K562 (cell line): ENCODE results near the gene NEMP2. TPM values are rescaled to one million over a fixed set of nuclear protein-coding genes. Genes with fewer than 3 reads are reported as not detected.

Experiments
- DIDO1 ChIP-seq: fragments of 450-650 bp; IDR thresholded peaks from 2 replicates; pipeline ENCODE4 v1.6.1; 2016; ENCODE audit warnings: low read depth, missing biosample characterization, missing genetic modification characterization
- HMG20B ChIP-seq: fragments of 250-450 bp; sonication (Bioruptor Pico); IDR thresholded peaks from 2 replicates; pipeline ENCODE4 v1.5.0; 2021; ENCODE audit warnings: mild to moderate bottlenecking
- ILF3 ChIP-seq: fragments of 450-650 bp; IDR thresholded peaks from 2 replicates; pipeline ENCODE4 v1.6.1; 2018; ENCODE audit warnings: antibody characterized with exemption, mild to moderate bottlenecking, moderate library complexity, borderline replicate concordance
- IRF2 ChIP-seq: sonication (generic); formaldehyde crosslinking; IDR thresholded peaks from 2 replicates; pipeline ENCODE4 v1.8.1; 2022; ENCODE audit warnings: mild to moderate bottlenecking, missing genetic modification reagents
- NRF1 ChIP-seq, 2 experiments: fragments of 450-650 bp; IDR thresholded peaks in 1 of 2; conservative IDR thresholded peaks in 1 of 2; 2 replicates each; pipeline ENCODE4 v1.6.1; 2014; ENCODE audit warnings: mild to moderate bottlenecking in 2 of 2
- PRPF4 ChIP-seq: fragments of 200-400 bp; formaldehyde crosslinking; IDR thresholded peaks from one replicate; pipeline ENCODE4 v1.6.1; 2017; ENCODE audit warnings: low read length, low read depth, mild to moderate bottlenecking; ENCODE audit not compliant: insufficient read depth, poor library complexity, severe bottlenecking
- polyA plus RNA-seq, 8 experiments: library from polyadenylated mRNA; depleted of rRNA in 4 of 8; stranded (reverse) in 5 of 8; unstranded in 3 of 8; fragments of >200 nt; fragmentation: Nextera tagmentation in 2 of 8; fragmentation: Illumina TruSeq in 1 of 8; extraction: Ambion mirVana in 2 of 8; extraction: Trizol in 1 of 8; gene quantifications; 2 replicates each; pipeline versions ENCODE4 v1.2.1 to v1.2.3, GENCODE V29; 2011 to 2014; ENCODE audit warnings: inconsistent platforms in 1 of 8, missing spikeins in 1 of 8
- total RNA-seq, 7 experiments: library from RNA; depleted of rRNA in 6 of 7; stranded (reverse); fragments of >200 nt in 6 of 7; fragmentation: Illumina TruSeq in 2 of 7; extraction: Trizol in 2 of 7; gene quantifications; 2 replicates each; pipeline versions ENCODE4 v1.2.1 to v1.2.3, GENCODE V29; 2011 to 2021; ENCODE audit warnings: low replicate concordance in 1 of 7
- TF ChIP-seq, protein P1 (sequence below): fragments of 450-650 bp; IDR thresholded peaks from 2 replicates; pipeline ENCODE4 v1.6.1; 2018; ENCODE audit not compliant: partially characterized antibody
- TF ChIP-seq, protein P2 (sequence below): fragments of 250-450 bp; sonication (Bioruptor Pico); IDR thresholded peaks from 2 replicates; pipeline ENCODE4 v1.5.1; 2021; ENCODE audit warnings: mild to moderate bottlenecking
- TF ChIP-seq, protein P3 (sequence below): fragments of 250-450 bp; sonication (Bioruptor Pico); IDR thresholded peaks from 2 replicates; pipeline ENCODE4 v1.4.0; 2020; ENCODE audit warnings: borderline replicate concordance

The NEMP2 gene
- total and polyA plus RNA-seq, 9 of the 15 experiments (the other 6 are each of a cell fraction or from before 2014, with no cell fraction given), result 0.32 to 3.0 (median 1.7) TPM

DNA sequence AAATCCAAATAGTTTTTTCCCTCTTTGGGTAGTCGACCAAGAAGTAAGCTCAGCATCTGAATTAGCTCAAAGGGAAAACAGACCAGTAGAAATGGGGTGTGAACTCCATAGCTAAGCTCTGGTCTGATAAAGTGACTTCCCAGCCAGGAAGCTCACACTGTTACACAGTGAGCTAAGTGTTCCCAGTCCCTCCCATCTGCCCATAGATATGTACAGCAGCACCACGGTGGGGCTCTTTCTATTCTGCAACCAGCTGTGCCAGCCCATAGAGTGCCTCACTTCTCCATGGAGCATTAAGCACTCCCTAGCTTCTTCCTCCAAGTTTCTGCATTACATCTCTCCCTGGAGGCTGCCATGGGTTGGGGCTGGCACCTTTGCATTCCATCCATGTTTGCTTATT, 27.6 kb upstream of the NEMP2 start (continued):
- TF ChIP-seq, protein P1, sequence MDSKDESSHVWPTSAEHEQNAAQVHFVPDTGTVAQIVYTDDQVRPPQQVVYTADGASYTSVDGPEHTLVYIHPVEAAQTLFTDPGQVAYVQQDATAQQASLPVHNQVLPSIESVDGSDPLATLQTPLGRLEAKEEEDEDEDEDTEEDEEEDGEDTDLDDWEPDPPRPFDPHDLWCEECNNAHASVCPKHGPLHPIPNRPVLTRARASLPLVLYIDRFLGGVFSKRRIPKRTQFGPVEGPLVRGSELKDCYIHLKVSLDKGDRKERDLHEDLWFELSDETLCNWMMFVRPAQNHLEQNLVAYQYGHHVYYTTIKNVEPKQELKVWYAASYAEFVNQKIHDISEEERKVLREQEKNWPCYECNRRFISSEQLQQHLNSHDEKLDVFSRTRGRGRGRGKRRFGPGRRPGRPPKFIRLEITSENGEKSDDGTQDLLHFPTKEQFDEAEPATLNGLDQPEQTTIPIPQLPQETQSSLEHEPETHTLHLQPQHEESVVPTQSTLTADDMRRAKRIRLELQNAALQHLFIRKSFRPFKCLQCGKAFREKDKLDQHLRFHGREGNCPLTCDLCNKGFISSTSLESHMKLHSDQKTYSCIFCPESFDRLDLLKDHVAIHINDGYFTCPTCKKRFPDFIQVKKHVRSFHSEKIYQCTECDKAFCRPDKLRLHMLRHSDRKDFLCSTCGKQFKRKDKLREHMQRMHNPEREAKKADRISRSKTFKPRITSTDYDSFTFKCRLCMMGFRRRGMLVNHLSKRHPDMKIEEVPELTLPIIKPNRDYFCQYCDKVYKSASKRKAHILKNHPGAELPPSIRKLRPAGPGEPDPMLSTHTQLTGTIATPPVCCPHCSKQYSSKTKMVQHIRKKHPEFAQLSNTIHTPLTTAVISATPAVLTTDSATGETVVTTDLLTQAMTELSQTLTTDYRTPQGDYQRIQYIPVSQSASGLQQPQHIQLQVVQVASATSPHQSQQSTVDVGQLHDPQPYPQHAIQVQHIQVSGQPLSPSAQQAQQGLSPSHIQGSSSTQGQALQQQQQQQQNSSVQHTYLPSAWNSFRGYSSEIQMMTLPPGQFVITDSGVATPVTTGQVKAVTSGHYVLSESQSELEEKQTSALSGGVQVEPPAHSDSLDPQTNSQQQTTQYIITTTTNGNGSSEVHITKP, result no peak
- no peak for TF ChIP-seq NRF1 (conservative IDR thresholded peaks at IDR 0.05 in 1 of 2, IDR thresholded peaks at IDR 0.05 in 1 of 2)
- no peak for TF ChIP-seq PRPF4
- no peak for TF ChIP-seq DIDO1 (tag)
- TF ChIP-seq ILF3, result no peak
- TF ChIP-seq, protein P2, sequence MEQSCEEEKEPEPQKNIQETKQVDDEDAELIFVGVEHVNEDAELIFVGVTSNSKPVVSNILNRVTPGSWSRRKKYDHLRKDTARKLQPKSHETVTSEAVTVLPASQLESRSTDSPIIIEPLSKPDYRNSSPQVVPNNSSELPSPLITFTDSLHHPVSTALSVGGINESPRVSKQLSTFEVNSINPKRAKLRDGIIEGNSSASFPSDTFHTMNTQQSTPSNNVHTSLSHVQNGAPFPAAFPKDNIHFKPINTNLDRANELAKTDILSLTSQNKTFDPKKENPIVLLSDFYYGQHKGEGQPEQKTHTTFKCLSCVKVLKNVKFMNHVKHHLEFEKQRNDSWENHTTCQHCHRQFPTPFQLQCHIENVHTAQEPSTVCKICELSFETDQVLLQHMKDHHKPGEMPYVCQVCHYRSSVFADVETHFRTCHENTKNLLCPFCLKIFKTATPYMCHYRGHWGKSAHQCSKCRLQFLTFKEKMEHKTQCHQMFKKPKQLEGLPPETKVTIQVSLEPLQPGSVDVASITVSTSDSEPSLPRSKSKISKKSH (CRISPR knock-in tag), result no peak
- no peak for TF ChIP-seq IRF2
- TF ChIP-seq, protein P3, sequence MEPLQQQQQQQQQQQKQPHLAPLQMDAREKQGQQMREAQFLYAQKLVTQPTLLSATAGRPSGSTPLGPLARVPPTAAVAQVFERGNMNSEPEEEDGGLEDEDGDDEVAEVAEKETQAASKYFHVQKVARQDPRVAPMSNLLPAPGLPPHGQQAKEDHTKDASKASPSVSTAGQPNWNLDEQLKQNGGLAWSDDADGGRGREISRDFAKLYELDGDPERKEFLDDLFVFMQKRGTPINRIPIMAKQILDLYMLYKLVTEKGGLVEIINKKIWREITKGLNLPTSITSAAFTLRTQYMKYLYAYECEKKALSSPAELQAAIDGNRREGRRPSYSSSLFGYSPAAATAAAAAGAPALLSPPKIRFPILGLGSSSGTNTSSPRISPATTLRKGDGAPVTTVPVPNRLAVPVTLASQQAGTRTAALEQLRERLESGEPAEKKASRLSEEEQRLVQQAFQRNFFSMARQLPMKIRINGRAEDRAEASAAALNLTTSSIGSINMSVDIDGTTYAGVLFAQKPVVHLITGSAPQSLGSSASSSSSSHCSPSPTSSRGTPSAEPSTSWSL (CRISPR knock-in tag), result no peak
- no peak for TF ChIP-seq HMG20B (CRISPR knock-in tag)
- TF ChIP-seq, all 486 proteins: peak for 0
